WTC11 (cell line): ENCODE data around the gene TTC28. TPM values are rescaled to one million over a fixed set of nuclear protein-coding genes. Genes with fewer than 3 reads are reported as not detected.

Experiments used
- ATAC-seq: fragments of 200-7000 bp; cut with Tn5 transposase; 2 replicates; pipeline ENCODE4 v1.10.0; 2021; ENCODE audit warnings: mild to moderate bottlenecking, moderate library complexity
- CTCF ChIA-PET: fragments of 300-600 bp; sonication (Branson Sonifier 250); formaldehyde crosslinking; loops from one replicate; lab custom pipeline; 2021; ENCODE audit warnings: antibody characterized with exemption; lab: Charles Lee
- POLR2A ChIA-PET: fragments of 350-600 bp; sonication (Branson Sonifier 250); formaldehyde crosslinking; loops from one replicate; lab custom pipeline; 2021; ENCODE audit warnings: antibody characterized with exemption; lab: Charles Lee
- DNase-seq: peaks from one replicate; pipeline ENCODE4 v3.0.0; 2021; ENCODE audit warnings: low spot score
- H3K27ac Mint-ChIP-seq: 2 replicates; pipeline ENCODE4 v1.8.0; 2021; ENCODE audit warnings: mixed read lengths
- H3K27me3 Mint-ChIP-seq: 2 replicates; pipeline ENCODE4 v1.8.0; 2021; ENCODE audit warnings: low read depth, mild to moderate bottlenecking, moderate library complexity, mixed read lengths
- H3K36me3 Mint-ChIP-seq: 2 replicates; pipeline ENCODE4 v1.8.0; 2021; ENCODE audit warnings: mixed read lengths
- H3K4me1 Mint-ChIP-seq: 2 replicates; pipeline ENCODE4 v1.8.0; 2022; ENCODE audit warnings: mixed read lengths
- H3K4me3 Mint-ChIP-seq: 2 replicates; pipeline ENCODE4 v1.8.0; 2021; ENCODE audit warnings: mild to moderate bottlenecking, moderate library complexity, mixed read lengths
- H3K9me3 Mint-ChIP-seq: 2 replicates; pipeline ENCODE4 v1.8.0; 2021; ENCODE audit warnings: mixed read lengths
- ATF3 ChIP-seq: sonication (generic); formaldehyde crosslinking; conservative IDR thresholded peaks from 2 replicates; pipeline ENCODE4 v1.8.1; 2022; ENCODE audit warnings: mild to moderate bottlenecking, missing genetic modification reagents
- CREB1 ChIP-seq: sonication (generic); formaldehyde crosslinking; IDR thresholded peaks from 2 replicates; pipeline ENCODE4 v1.8.0; 2023; ENCODE audit warnings: mild to moderate bottlenecking, missing genetic modification reagents
- CREM ChIP-seq: sonication (generic); formaldehyde crosslinking; IDR thresholded peaks from 2 replicates; pipeline ENCODE4 v1.8.1; 2022; ENCODE audit warnings: mild to moderate bottlenecking, missing genetic modification reagents, moderate library complexity
- EMX1 ChIP-seq: fragments of 250-450 bp; sonication (Bioruptor Pico); IDR thresholded peaks from 2 replicates; pipeline ENCODE4 v1.8.0; 2021; ENCODE audit warnings: mild to moderate bottlenecking
- ESRRA ChIP-seq: sonication (generic); formaldehyde crosslinking; IDR thresholded peaks from 2 replicates; pipeline ENCODE4 v1.8.1; 2022; ENCODE audit warnings: mild to moderate bottlenecking, missing genetic modification reagents, borderline replicate concordance
- HMGA2 ChIP-seq: fragments of 250-450 bp; sonication (Bioruptor Pico); IDR thresholded peaks from 2 replicates; pipeline ENCODE4 v1.4.0; 2021; ENCODE audit warnings: mild to moderate bottlenecking, moderate library complexity
- JAZF1 ChIP-seq: fragments of 250-450 bp; sonication (Bioruptor Pico); IDR thresholded peaks from 2 replicates; pipeline ENCODE4 v1.9.0; 2021; ENCODE audit warnings: moderate library complexity, mild to moderate bottlenecking, inconsistent platforms
- JUN ChIP-seq: sonication (generic); formaldehyde crosslinking; IDR thresholded peaks from 2 replicates; pipeline ENCODE4 v1.8.0; 2023; ENCODE audit warnings: mild to moderate bottlenecking, missing genetic modification reagents
- KAT7 ChIP-seq: sonication (generic); formaldehyde crosslinking; IDR thresholded peaks from 2 replicates; pipeline ENCODE4 v1.8.1; 2023; ENCODE audit warnings: missing genetic modification reagents, mild to moderate bottlenecking, borderline replicate concordance
- MXD4 ChIP-seq: fragments of 250-450 bp; sonication (Bioruptor Pico); IDR thresholded peaks from 2 replicates; pipeline ENCODE4 v1.8.0; 2021; ENCODE audit warnings: mild to moderate bottlenecking, moderate library complexity, borderline replicate concordance
- NFATC4 ChIP-seq: fragments of 250-450 bp; sonication (Bioruptor Pico); IDR thresholded peaks from 2 replicates; pipeline ENCODE4 v1.9.0; 2021; ENCODE audit warnings: mild to moderate bottlenecking
- NFE2L1 ChIP-seq: sonication (generic); formaldehyde crosslinking; IDR thresholded peaks from 2 replicates; pipeline ENCODE4 v1.8.1; 2023; ENCODE audit warnings: missing genetic modification reagents
- PRRX2 ChIP-seq: fragments of 250-450 bp; sonication (Bioruptor Pico); IDR thresholded peaks from 2 replicates; pipeline ENCODE4 v1.8.0; 2021; ENCODE audit warnings: mild to moderate bottlenecking
- RORB ChIP-seq: fragments of 250-450 bp; sonication (Bioruptor Pico); IDR thresholded peaks from 2 replicates; pipeline ENCODE4 v1.9.0; 2021; ENCODE audit warnings: mild to moderate bottlenecking
- SOX15 ChIP-seq: fragments of 250-450 bp; sonication (Bioruptor Pico); IDR thresholded peaks from 2 replicates; pipeline ENCODE4 v1.9.0; 2021; ENCODE audit warnings: mild to moderate bottlenecking
- STAT6 ChIP-seq: sonication (generic); formaldehyde crosslinking; conservative IDR thresholded peaks from 2 replicates; pipeline ENCODE4 v1.8.1; 2023; ENCODE audit warnings: mild to moderate bottlenecking, low read depth, missing genetic modification reagents, moderate library complexity
- TCF7 ChIP-seq: sonication (generic); formaldehyde crosslinking; IDR thresholded peaks from 2 replicates; pipeline ENCODE4 v1.8.0; 2022; ENCODE audit warnings: mild to moderate bottlenecking, low read depth, missing genetic modification reagents, moderate library complexity
- TEAD4 ChIP-seq: sonication (generic); formaldehyde crosslinking; IDR thresholded peaks from 2 replicates; pipeline ENCODE4 v1.8.0; 2022; ENCODE audit warnings: mild to moderate bottlenecking, missing genetic modification reagents
- total RNA-seq: library from RNA; stranded (reverse); gene quantifications from 3 replicates; pipeline ENCODE4 v1.2.3, GENCODE V29; 2021
- TF ChIP-seq, protein P1 (sequence below): sonication (generic); formaldehyde crosslinking; IDR thresholded peaks from 2 replicates; pipeline ENCODE4 v1.8.0; 2022; ENCODE audit warnings: missing genetic modification reagents
- TF ChIP-seq, protein P2 (sequence below): sonication (generic); formaldehyde crosslinking; IDR thresholded peaks from 2 replicates; pipeline ENCODE4 v1.8.1; 2022; ENCODE audit warnings: mild to moderate bottlenecking, missing genetic modification reagents, moderate library complexity, borderline replicate concordance

TTC28 gene
- total RNA-seq, 1 experiment from 2014 or later, result 13.0 TPM

GRCh38 chr22:28402539-28402938, 277.1 kb downstream of the TTC28 start (continued):
- TF ChIP-seq, protein P1, sequence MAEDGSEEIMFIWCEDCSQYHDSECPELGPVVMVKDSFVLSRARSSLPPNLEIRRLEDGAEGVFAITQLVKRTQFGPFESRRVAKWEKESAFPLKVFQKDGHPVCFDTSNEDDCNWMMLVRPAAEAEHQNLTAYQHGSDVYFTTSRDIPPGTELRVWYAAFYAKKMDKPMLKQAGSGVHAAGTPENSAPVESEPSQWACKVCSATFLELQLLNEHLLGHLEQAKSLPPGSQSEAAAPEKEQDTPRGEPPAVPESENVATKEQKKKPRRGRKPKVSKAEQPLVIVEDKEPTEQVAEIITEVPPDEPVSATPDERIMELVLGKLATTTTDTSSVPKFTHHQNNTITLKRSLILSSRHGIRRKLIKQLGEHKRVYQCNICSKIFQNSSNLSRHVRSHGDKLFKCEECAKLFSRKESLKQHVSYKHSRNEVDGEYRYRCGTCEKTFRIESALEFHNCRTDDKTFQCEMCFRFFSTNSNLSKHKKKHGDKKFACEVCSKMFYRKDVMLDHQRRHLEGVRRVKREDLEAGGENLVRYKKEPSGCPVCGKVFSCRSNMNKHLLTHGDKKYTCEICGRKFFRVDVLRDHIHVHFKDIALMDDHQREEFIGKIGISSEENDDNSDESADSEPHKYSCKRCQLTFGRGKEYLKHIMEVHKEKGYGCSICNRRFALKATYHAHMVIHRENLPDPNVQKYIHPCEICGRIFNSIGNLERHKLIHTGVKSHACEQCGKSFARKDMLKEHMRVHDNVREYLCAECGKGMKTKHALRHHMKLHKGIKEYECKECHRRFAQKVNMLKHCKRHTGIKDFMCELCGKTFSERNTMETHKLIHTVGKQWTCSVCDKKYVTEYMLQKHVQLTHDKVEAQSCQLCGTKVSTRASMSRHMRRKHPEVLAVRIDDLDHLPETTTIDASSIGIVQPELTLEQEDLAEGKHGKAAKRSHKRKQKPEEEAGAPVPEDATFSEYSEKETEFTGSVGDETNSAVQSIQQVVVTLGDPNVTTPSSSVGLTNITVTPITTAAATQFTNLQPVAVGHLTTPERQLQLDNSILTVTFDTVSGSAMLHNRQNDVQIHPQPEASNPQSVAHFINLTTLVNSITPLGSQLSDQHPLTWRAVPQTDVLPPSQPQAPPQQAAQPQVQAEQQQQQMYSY (CRISPR knock-in tag), result no peak
- TF ChIP-seq CREB1 (no peak), TCF7 (no peak), JUN (no peak)
- TF ChIP-seq, protein P2, sequence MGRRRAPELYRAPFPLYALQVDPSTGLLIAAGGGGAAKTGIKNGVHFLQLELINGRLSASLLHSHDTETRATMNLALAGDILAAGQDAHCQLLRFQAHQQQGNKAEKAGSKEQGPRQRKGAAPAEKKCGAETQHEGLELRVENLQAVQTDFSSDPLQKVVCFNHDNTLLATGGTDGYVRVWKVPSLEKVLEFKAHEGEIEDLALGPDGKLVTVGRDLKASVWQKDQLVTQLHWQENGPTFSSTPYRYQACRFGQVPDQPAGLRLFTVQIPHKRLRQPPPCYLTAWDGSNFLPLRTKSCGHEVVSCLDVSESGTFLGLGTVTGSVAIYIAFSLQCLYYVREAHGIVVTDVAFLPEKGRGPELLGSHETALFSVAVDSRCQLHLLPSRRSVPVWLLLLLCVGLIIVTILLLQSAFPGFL (CRISPR knock-in tag), result no peak

- no peaks in the 10 kb centered on the region for H3K27me3 Mint-ChIP-seq
- POLR2A ChIA-PET, result no interaction called here
- TF ChIP-seq HMGA2, result no peak
- no peak for TF ChIP-seq CREM (CRISPR knock-in tag)
- TF ChIP-seq CREB1, result no peak
- TF ChIP-seq NFATC4 (CRISPR knock-in tag), result no peak
- TF ChIP-seq STAT6 (CRISPR knock-in tag), result no peak
- DNase-seq (no peak), ATAC-seq (no peak)
- CTCF ChIA-PET, result no interaction called here
- no peak overlapping the region for H3K4me3 Mint-ChIP-seq
- peaks cover 13% of the 10 kb centered on the region for H3K36me3 Mint-ChIP-seq
- H3K4me1 Mint-ChIP-seq, result no peaks in the 10 kb centered on the region
- peaks cover 17% of the 10 kb centered on the region for H3K9me3 Mint-ChIP-seq
- H3K27ac Mint-ChIP-seq, result no peak overlapping the region
Observed at GRCh38 chr22:28402060-28402459, 277.6 kb downstream of the TTC28 start.

DNA sequence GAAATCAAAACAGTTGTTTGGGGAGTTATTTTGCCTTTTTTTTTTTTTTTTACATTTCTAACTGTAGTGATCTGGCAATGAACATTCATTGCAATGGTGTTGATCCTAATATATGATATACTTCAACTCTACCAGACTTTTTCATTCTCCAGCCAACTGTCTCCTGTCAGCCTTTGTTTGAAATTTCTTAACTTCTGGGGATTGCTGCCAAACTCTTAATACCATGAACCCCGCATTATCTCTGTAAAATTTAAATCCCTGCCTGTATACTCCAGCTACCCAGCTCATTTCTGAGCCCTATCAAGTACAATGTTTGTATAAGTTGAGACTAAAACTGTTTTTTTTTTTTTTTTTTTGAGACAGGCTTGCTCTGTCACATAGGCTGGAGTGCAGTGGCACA, 280.7 kb downstream of the TTC28 start:
- Mint-ChIP-seq H3K27me3 (no peaks in the 10 kb centered on the region), H3K9me3 (peaks cover 7% of the 10 kb centered on the region), H3K4me3 (no peak overlapping the region), H3K36me3 (no peaks in the 10 kb centered on the region), H3K27ac (no peak overlapping the region), H3K4me1 (no peaks in the 10 kb centered on the region)
- ATAC-seq, result no peak
- POLR2A ChIA-PET, result interaction anchor here (0.5 kb wide), 1 partner anchor 175 kb away, joined by 8 read pairs; no protein-coding TSS in a partner anchor
- TF ChIP-seq ATF3 (no peak), KAT7 (no peak), SOX15 (CRISPR knock-in tag) (no peak), PRRX2 (no peak), EMX1 (CRISPR knock-in tag) (no peak), RORB (no peak)
- CTCF ChIA-PET, result interaction anchor here (1.1 kb wide), 1 partner anchor 349 kb away, joined by 4 read pairs; no protein-coding TSS in a partner anchor
- DNase-seq, result no peak

DNA sequence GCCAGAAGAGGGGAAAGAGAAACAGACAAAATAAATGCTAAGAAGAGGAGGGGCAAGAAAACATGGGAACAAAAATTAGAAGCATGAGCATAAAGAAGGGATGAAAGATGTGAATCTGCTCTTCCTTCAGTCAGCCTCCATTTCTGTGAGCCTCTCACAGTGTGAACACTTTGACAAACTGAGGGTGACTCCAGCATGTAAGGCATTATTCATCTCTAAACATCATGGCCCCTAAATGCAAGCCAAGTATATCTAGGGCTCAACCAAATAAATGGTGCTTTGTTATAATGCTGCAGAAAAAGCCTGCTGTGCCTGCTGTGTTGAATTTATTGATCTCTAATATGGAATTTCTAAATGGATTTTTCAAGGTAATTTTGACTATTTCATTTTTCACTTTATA, 281.3 kb downstream of the TTC28 start:
- ChIA-PET CTCF (interaction anchor here (1.1 kb wide), 1 partner anchor 349 kb away, joined by 4 read pairs; no protein-coding TSS in a partner anchor), POLR2A (no interaction called here)
- Mint-ChIP-seq H3K4me1 (no peaks in the 10 kb centered on the region), H3K4me3 (no peak overlapping the region), H3K27ac (no peak overlapping the region), H3K27me3 (no peaks in the 10 kb centered on the region), H3K9me3 (peaks cover 12% of the 10 kb centered on the region), H3K36me3 (peaks cover 2% of the 10 kb centered on the region)
- no peak for DNase-seq
- no peak for ATAC-seq
- TF ChIP-seq CREB1 (no peak), JAZF1 (no peak), ATF3 (no peak), TEAD4 (CRISPR knock-in tag) (no peak), EMX1 (CRISPR knock-in tag) (no peak), STAT6 (CRISPR knock-in tag) (no peak), SOX15 (CRISPR knock-in tag) (no peak), MXD4 (no peak), NFE2L1 (CRISPR knock-in tag) (no peak), ESRRA (CRISPR knock-in tag) (no peak)
